GM12878 (cell line): ENCODE measurements around the gene FBXL17. TPM values are rescaled to one million over a fixed set of nuclear protein-coding genes. Genes with fewer than 3 reads are reported as not detected.

Experiments used
- ATAC-seq: fragments of 200-7000 bp; cut with Tn5 transposase; 3 replicates; pipeline ENCODE4 v1.9.1; 2020; ENCODE audit warnings: mild to moderate bottlenecking, moderate library complexity
- BruUV-seq: library from RNA; stranded (reverse); fragments of 400-500 nt; replicated peaks from 2 replicates; lab custom pipeline; 2021; lab: Mats Ljungman, UMichigan
- CTCF ChIA-PET: fragments of 300-600 bp; sonication (Branson Sonifier 250); formaldehyde crosslinking; extraction: SDS; loops from one replicate; lab custom pipeline; 2021; ENCODE audit warnings: inconsistent platforms; lab: Yijun Ruan, JAX
- POLR2A ChIA-PET: fragments of 350-600 bp; formaldehyde crosslinking; extraction: SDS; loops from one replicate; lab custom pipeline; 2021; ENCODE audit warnings: inconsistent platforms; lab: Charles Lee
- RAD21 ChIA-PET: fragments of 300-600 bp; sonication (Branson Sonifier 250); formaldehyde crosslinking; loops from one replicate; lab custom pipeline; 2023; ENCODE audit warnings: antibody characterized with exemption; ENCODE audit not compliant: unreplicated experiment; lab: Charles Lee
- SMC1A ChIA-PET: fragments of 300-600 bp; sonication (Branson Sonifier 250); formaldehyde crosslinking; loops from one replicate; lab custom pipeline; 2023; ENCODE audit not compliant: unreplicated experiment, uncharacterized antibody; lab: Charles Lee
- DNase-seq: peaks from one replicate; pipeline ENCODE4 v3.0.0-alpha.2; 2011; ENCODE audit warnings: low read depth, low spot score
- FAIRE-seq: peaks from 3 replicates; lab custom pipeline; 2011; peaks lifted over from hg19 to GRCh38; lab: Jason Lieb, UNC
- H2AFZ ChIP-seq: 2 replicates; pipeline ENCODE4 v1.6.0; 2011; ENCODE audit warnings: low read depth, low read length, control low read depth; ENCODE audit not compliant: control insufficient read depth
- H3K27ac ChIP-seq: 2 replicates; pipeline ENCODE4 v1.5.1; 2011; ENCODE audit warnings: control low read depth; ENCODE audit not compliant: control insufficient read depth, insufficient read depth
- H3K27me3 ChIP-seq, 2 experiments: replicated peaks in 1 of 2; 2 replicates each; pipeline versions ENCODE4 v1.6.0 to v1.6.1; 2011; ENCODE audit warnings: low read length in 1 of 2; ENCODE audit not compliant: control insufficient read depth in 2 of 2, insufficient read depth in 2 of 2
- H3K36me3 ChIP-seq, 2 experiments: 2 replicates each; pipeline ENCODE4 v1.5.1; 2011; ENCODE audit warnings: low read length in 1 of 2; ENCODE audit not compliant: control insufficient read depth in 2 of 2, insufficient read depth in 2 of 2
- H3K4me1 ChIP-seq: 2 replicates; pipeline ENCODE4 v1.6.1; 2011; ENCODE audit warnings: mild to moderate bottlenecking, low read length, moderate library complexity, mixed read lengths; ENCODE audit not compliant: control insufficient read depth, insufficient read depth
- H3K4me2 ChIP-seq: 2 replicates; pipeline ENCODE4 v1.6.0; 2011; ENCODE audit warnings: control low read depth; ENCODE audit not compliant: control insufficient read depth, insufficient read depth
- H3K4me3 ChIP-seq: fragments of 200-600 bp; sonication (generic); 2 replicates; pipeline ENCODE4 v1.5.1; 2016
- H3K79me2 ChIP-seq: 2 replicates; pipeline ENCODE4 v1.6.0; 2011; ENCODE audit warnings: low read length; ENCODE audit not compliant: control insufficient read depth, insufficient read depth
- H3K9ac ChIP-seq: 2 replicates; pipeline ENCODE4 v1.8.0; 2011; ENCODE audit warnings: low read length, control low read depth, mixed read lengths; ENCODE audit not compliant: control insufficient read depth, insufficient read depth
- H3K9me3 ChIP-seq: replicated peaks from 3 replicates; pipeline ENCODE4 v1.5.1; 2011; ENCODE audit warnings: mild to moderate bottlenecking, low read length; ENCODE audit not compliant: control insufficient read depth, insufficient read depth
- H4K20me1 ChIP-seq: 2 replicates; pipeline ENCODE4 v1.6.0; 2011; ENCODE audit not compliant: control insufficient read depth, insufficient read depth
- BRCA1 ChIP-seq: IDR thresholded peaks from 2 replicates; pipeline ENCODE4 v1.6.1; 2011; ENCODE audit warnings: low read depth, low read length, improper control_type of control experiment
- CBFB ChIP-seq: IDR thresholded peaks from 2 replicates; pipeline ENCODE4 v1.6.1; 2016; ENCODE audit warnings: antibody characterized with exemption, low read depth
- CUX1 ChIP-seq: IDR thresholded peaks from 2 replicates; pipeline ENCODE4 v1.6.1; 2012; ENCODE audit warnings: improper control_type of control experiment, low read depth, low read length; ENCODE audit not compliant: insufficient replicate concordance
- ESRRA ChIP-seq: IDR thresholded peaks from 2 replicates; pipeline ENCODE4 v1.6.1; 2012; ENCODE audit warnings: mild to moderate bottlenecking, low read length, improper control_type of control experiment
- HCFC1 ChIP-seq: fragments of 150-350 bp; IDR thresholded peaks from 2 replicates; pipeline ENCODE4 v1.6.1; 2014; ENCODE audit warnings: low read length
- KLF5 ChIP-seq: fragments of 450-650 bp; IDR thresholded peaks from 2 replicates; pipeline ENCODE4 v1.6.1; 2014; ENCODE audit warnings: mild to moderate bottlenecking; ENCODE audit not compliant: partially characterized antibody
- MEF2A ChIP-seq: IDR thresholded peaks from 2 replicates; pipeline ENCODE4 v1.6.1; 2011; ENCODE audit warnings: low read depth, mild to moderate bottlenecking, low read length, moderate library complexity; ENCODE audit not compliant: insufficient read depth
- NR2C1 ChIP-seq: fragments of 450-650 bp; IDR thresholded peaks from 2 replicates; pipeline ENCODE4 v1.6.1; 2017; ENCODE audit warnings: antibody characterized with exemption, mild to moderate bottlenecking, moderate library complexity
- RAD51 ChIP-seq: fragments of 450-650 bp; IDR thresholded peaks from 2 replicates; pipeline ENCODE4 v1.6.1; 2016; ENCODE audit warnings: moderate library complexity, mild to moderate bottlenecking, inconsistent platforms
- TARDBP ChIP-seq: IDR thresholded peaks from 2 replicates; pipeline ENCODE4 v1.6.1; 2016; ENCODE audit warnings: borderline replicate concordance
- ZBTB11 ChIP-seq: fragments of 450-650 bp; formaldehyde crosslinking; IDR thresholded peaks from 2 replicates; pipeline ENCODE4 v1.5.0; 2022; ENCODE audit warnings: mild to moderate bottlenecking, missing genetic modification characterization
- ZNF207 ChIP-seq: fragments of 450-650 bp; IDR thresholded peaks from 2 replicates; pipeline ENCODE4 v1.6.1; 2014; ENCODE audit warnings: antibody characterized with exemption, mild to moderate bottlenecking, borderline replicate concordance
- WGBS: methylation state at CpG from one replicate; pipeline ENCODE4 v1.1.6; 2016; ENCODE audit warnings: low lambda C conversion rate; ENCODE audit not compliant: insufficient replicate concordance, insufficient coverage; ENCODE audit errors: missing lambda C conversion rate; 5-methylcytosine and 5-hydroxymethylcytosine counted together
- in situ Hi-C: fragments of 300-500 bp; cut with MboI; formaldehyde crosslinking; loops from 9 replicates; pipeline ENCODE4 v1.14.3; 2018; ENCODE audit warnings: mixed read lengths
- intact Hi-C: fragments of 100-400 bp; cut with micrococcal nuclease; formaldehyde crosslinking; loops from one replicate; pipeline ENCODE4 v1.14.2; 2022; ENCODE audit not compliant: unreplicated experiment
- polyA plus RNA-seq, 11 experiments: library from polyadenylated mRNA; depleted of rRNA in 4 of 11; unstranded in 6 of 11; stranded (reverse) in 5 of 11; fragments of >200 nt; fragmentation: Nextera tagmentation in 4 of 11; fragmentation: Illumina TruSeq in 1 of 11; extraction: Ambion mirVana in 4 of 11; extraction: Trizol in 1 of 11; gene quantifications; 1 replicate in 1 of 11; 2 replicates in 10 of 11; pipeline versions ENCODE4 v1.2.1 to v1.2.3, GENCODE V29; 2011 to 2016; ENCODE audit warnings: inconsistent platforms in 2 of 11, missing spikeins in 2 of 11, low read depth in 1 of 11
- total RNA-seq, 4 experiments: library from RNA; depleted of rRNA in 3 of 4; stranded (reverse); fragments of >200 nt in 3 of 4; fragmentation: Illumina TruSeq in 1 of 4; extraction: Trizol in 1 of 4; gene quantifications; 2 replicates each; pipeline versions ENCODE4 v1.2.1 to v1.2.3, GENCODE V29; 2013 to 2021

The FBXL17 gene
- total and polyA plus RNA-seq, 10 of the 15 experiments (the other 5 are each of a cell fraction or from before 2014, with no cell fraction given): 0.88 to 9.0 (median 4.4) TPM

GRCh38 chr5:107915176-107915812, 466.6 kb downstream of the FBXL17 start:
- Histone ChIP-seq H3K27me3 (no peaks in the 10 kb centered on the region), H3K9ac (no peak overlapping the region), H3K4me3 (no peak overlapping the region), H4K20me1 (no peaks in the 10 kb centered on the region), H3K79me2 (no peaks in the 10 kb centered on the region), H3K9me3 (no peaks in the 10 kb centered on the region), H3K36me3 (no peaks in the 10 kb centered on the region), H3K4me2 (no peak overlapping the region), H3K4me1 (peaks cover 11% of the 10 kb centered on the region; the same call in 1 of the 2 replicates), H2AFZ (no peak overlapping the region), H3K27ac (no peak overlapping the region)
- ATAC-seq: no peak
- ChIA-PET CTCF (no interaction called here), RAD21 (no interaction called here), SMC1A (no interaction called here), POLR2A (no interaction called here)
- BruUV-seq: no TSS peak
- intact Hi-C loops: no loop called here
- in situ Hi-C loops: no loop called here
- no peak for FAIRE-seq
- WGBS: 73% methylated on average over 5 of the region's 5 CpGs
- no peak for DNase-seq
- TF ChIP-seq KLF5 (no peak), CUX1 (no peak), RAD51 (no peak), ZNF207 (no peak), TARDBP (no peak), CBFB (no peak), BRCA1 (no peak), NR2C1 (no peak), ESRRA (no peak), HCFC1 (no peak), MEF2A (no peak), ZBTB11 (CRISPR knock-in tag) (no peak)
